WTC11 (cell line): ENCODE results near the gene TTC7B. TPM values are rescaled to one million over a fixed set of nuclear protein-coding genes. Genes with fewer than 3 reads are reported as not detected.
A peak's percentile ranks its signal among the peaks of the same experiment; 100 is the strongest.

ENCODE experiments used
- ATAC-seq: fragments of 200-7000 bp; cut with Tn5 transposase; 2 replicates; pipeline ENCODE4 v1.10.0; 2021; ENCODE audit warnings: mild to moderate bottlenecking, moderate library complexity
- CTCF ChIA-PET: fragments of 300-600 bp; sonication (Branson Sonifier 250); formaldehyde crosslinking; loops from one replicate; lab custom pipeline; 2021; ENCODE audit warnings: antibody characterized with exemption; lab: Charles Lee
- POLR2A ChIA-PET: fragments of 350-600 bp; sonication (Branson Sonifier 250); formaldehyde crosslinking; loops from one replicate; lab custom pipeline; 2021; ENCODE audit warnings: antibody characterized with exemption; lab: Charles Lee
- DNase-seq: peaks from one replicate; pipeline ENCODE4 v3.0.0; 2021; ENCODE audit warnings: low spot score
- H3K27ac Mint-ChIP-seq: 2 replicates; pipeline ENCODE4 v1.8.0; 2021; ENCODE audit warnings: mixed read lengths
- H3K27me3 Mint-ChIP-seq: 2 replicates; pipeline ENCODE4 v1.8.0; 2021; ENCODE audit warnings: low read depth, mild to moderate bottlenecking, moderate library complexity, mixed read lengths
- H3K36me3 Mint-ChIP-seq: 2 replicates; pipeline ENCODE4 v1.8.0; 2021; ENCODE audit warnings: mixed read lengths
- H3K4me1 Mint-ChIP-seq: 2 replicates; pipeline ENCODE4 v1.8.0; 2022; ENCODE audit warnings: mixed read lengths
- H3K4me3 Mint-ChIP-seq: 2 replicates; pipeline ENCODE4 v1.8.0; 2021; ENCODE audit warnings: mild to moderate bottlenecking, moderate library complexity, mixed read lengths
- H3K9me3 Mint-ChIP-seq: 2 replicates; pipeline ENCODE4 v1.8.0; 2021; ENCODE audit warnings: mixed read lengths
- ARID4B ChIP-seq: sonication (generic); formaldehyde crosslinking; IDR thresholded peaks from 2 replicates; pipeline ENCODE4 v1.8.0; 2023; ENCODE audit warnings: missing genetic modification reagents, mild to moderate bottlenecking, borderline replicate concordance
- CREM ChIP-seq: sonication (generic); formaldehyde crosslinking; IDR thresholded peaks from 2 replicates; pipeline ENCODE4 v1.8.1; 2022; ENCODE audit warnings: mild to moderate bottlenecking, missing genetic modification reagents, moderate library complexity
- HMGA2 ChIP-seq: fragments of 250-450 bp; sonication (Bioruptor Pico); IDR thresholded peaks from 2 replicates; pipeline ENCODE4 v1.4.0; 2021; ENCODE audit warnings: mild to moderate bottlenecking, moderate library complexity
- HMGXB4 ChIP-seq: sonication (generic); formaldehyde crosslinking; IDR thresholded peaks from 2 replicates; pipeline ENCODE4 v1.8.1; 2023; ENCODE audit warnings: mild to moderate bottlenecking, moderate library complexity, missing genetic modification reagents
- MAX ChIP-seq: sonication (generic); formaldehyde crosslinking; IDR thresholded peaks from 2 replicates; pipeline ENCODE4 v1.8.0; 2022; ENCODE audit warnings: mild to moderate bottlenecking, missing genetic modification reagents
- MYBL2 ChIP-seq: sonication (generic); formaldehyde crosslinking; IDR thresholded peaks from 2 replicates; pipeline ENCODE4 v1.8.1; 2023; ENCODE audit warnings: mild to moderate bottlenecking, moderate library complexity, missing genetic modification reagents
- NFYB ChIP-seq: sonication (generic); formaldehyde crosslinking; conservative IDR thresholded peaks from 2 replicates; pipeline ENCODE4 v1.8.0; 2022; ENCODE audit warnings: low read depth, missing genetic modification reagents
- NR1H2 ChIP-seq: sonication (generic); formaldehyde crosslinking; IDR thresholded peaks from 2 replicates; pipeline ENCODE4 v1.9.0; 2021; ENCODE audit warnings: mild to moderate bottlenecking, moderate library complexity, missing genetic modification reagents
- OVOL2 ChIP-seq: fragments of 250-450 bp; sonication (Bioruptor Pico); IDR thresholded peaks from 2 replicates; pipeline ENCODE4 v1.9.0; 2021; ENCODE audit warnings: mild to moderate bottlenecking, borderline replicate concordance
- PREB ChIP-seq: sonication (generic); formaldehyde crosslinking; IDR thresholded peaks from 2 replicates; pipeline ENCODE4 v1.8.1; 2022; ENCODE audit warnings: mild to moderate bottlenecking, missing genetic modification reagents, moderate library complexity, borderline replicate concordance
- SOX15 ChIP-seq: fragments of 250-450 bp; sonication (Bioruptor Pico); IDR thresholded peaks from 2 replicates; pipeline ENCODE4 v1.9.0; 2021; ENCODE audit warnings: mild to moderate bottlenecking
- USF1 ChIP-seq: sonication (generic); formaldehyde crosslinking; IDR thresholded peaks from 2 replicates; pipeline ENCODE4 v1.8.0; 2022; ENCODE audit warnings: mild to moderate bottlenecking, missing genetic modification reagents
- ZNF281 ChIP-seq: sonication (generic); formaldehyde crosslinking; IDR thresholded peaks from 2 replicates; pipeline ENCODE4 v1.8.0; 2023; ENCODE audit warnings: mild to moderate bottlenecking, missing genetic modification reagents
- ZSCAN18 ChIP-seq: fragments of 250-450 bp; sonication (Bioruptor Pico); IDR thresholded peaks from 2 replicates; pipeline ENCODE4 v2.1.2; 2022; ENCODE audit warnings: mild to moderate bottlenecking, moderate library complexity
- total RNA-seq: library from RNA; stranded (reverse); gene quantifications from 3 replicates; pipeline ENCODE4 v1.2.3, GENCODE V29; 2021

The TTC7B gene
- total RNA-seq, 1 experiment from 2014 or later = 27.6 TPM

GRCh38 chr14:90518069-90518940 is 297.9 kb downstream of the TTC7B start:
- Mint-ChIP-seq H3K4me3 (no peak overlapping the region), H3K4me1 (peaks cover 15% of the 10 kb centered on the region), H3K36me3 (no peaks in the 10 kb centered on the region), H3K9me3 (0 out of 2 replicates have a peak, but pooled peaks cover 5% of the 10 kb centered on the region), H3K27ac (no peak overlapping the region), H3K27me3 (no peaks in the 10 kb centered on the region; the same call in 1 of the 2 replicates)
- DNase-seq = no peak
- ATAC-seq = no peak
- ChIA-PET CTCF (interaction anchor here (0.6 to 1.8 kb wide), 13 partner anchors 9 to 367 kb away, joined by 3 to 11 read pairs (median 3); no protein-coding TSS in a partner anchor), POLR2A (no interaction called here)
- TF ChIP-seq HMGXB4 (CRISPR knock-in tag) = 0 out of 2 replicates have a peak, but pooled peaks have one; percentile 27
- peak; percentile 55; the same call in 1 of the 2 replicates for TF ChIP-seq MAX
- TF ChIP-seq ZNF281 = no peak

GRCh38 chr14:90517076-90517841 is 299.0 kb downstream of the TTC7B start:
- no peak for DNase-seq
- Mint-ChIP-seq H3K27me3 (no peaks in the 10 kb centered on the region; the same call in 1 of the 2 replicates), H3K4me1 (peaks cover 22% of the 10 kb centered on the region), H3K9me3 (0 out of 2 replicates have a peak, but pooled peaks cover 5% of the 10 kb centered on the region), H3K36me3 (no peaks in the 10 kb centered on the region), H3K4me3 (no peak overlapping the region), H3K27ac (no peak overlapping the region)
- ChIA-PET POLR2A (no interaction called here), CTCF (interaction anchor here (1.0 to 1.3 kb wide), 4 partner anchors 111 to 241 kb away, joined by 3 to 4 read pairs (median 3); no protein-coding TSS in a partner anchor)
- no peak for ATAC-seq
- TF ChIP-seq NR1H2 (CRISPR knock-in tag) = no peak
- no peak for TF ChIP-seq PREB (CRISPR knock-in tag)
- TF ChIP-seq HMGA2 = no peak
- TF ChIP-seq MYBL2 = no peak
- no peak for TF ChIP-seq USF1 (CRISPR knock-in tag)
- no peak for TF ChIP-seq NFYB
- no peak for TF ChIP-seq CREM (CRISPR knock-in tag)
- TF ChIP-seq OVOL2 = no peak
- TF ChIP-seq HMGXB4 (CRISPR knock-in tag) = no peak
- TF ChIP-seq SOX15 = no peak
- TF ChIP-seq ZSCAN18 (CRISPR knock-in tag) = no peak
- no peak for TF ChIP-seq ARID4B (CRISPR knock-in tag)
